HT1080 (cell line): ENCODE data around the gene RFC2. TPM values are rescaled to one million over a fixed set of nuclear protein-coding genes. Genes with fewer than 3 reads are reported as not detected.

Experiments used
- DNase-seq: peaks from one replicate; pipeline ENCODE4 v3.0.0-alpha.2; 2015; ENCODE audit warnings: low read depth
- polyA plus RNA-seq, 2 experiments: library from polyadenylated mRNA; depleted of rRNA; stranded (reverse); fragments of >200 nt; gene quantifications; 2 replicates each; pipeline ENCODE4 v1.2.3, GENCODE V29; 2015
- total RNA-seq: library from RNA; depleted of rRNA; stranded (reverse); fragments of >200 nt; shearing (Covaris generic); gene quantifications from 2 replicates; pipeline ENCODE4 v1.2.3, GENCODE V29; 2014; rRNA removed

Gene RFC2
- total RNA-seq: 103 and 114 TPM in 2 replicates
- polyA plus RNA-seq (2015; cell fraction: cytosol; rRNA removed): 55.0 and 72.2 TPM in 2 replicates
- 32.8 and 35.4 TPM in 2 replicates for polyA plus RNA-seq (2015; cell fraction: nucleus; rRNA removed)

GRCh38 chr7:74254129-74254857, at the start of gene RFC2:
Gene RFC2 (minus strand): TSS chr7:74254399. CDS start chr7:74254383, 16 bp downstream.
- peak; percentile 96 for DNase-seq

GRCh38 chr7:74302745-74303221, 48.6 kb upstream of the RFC2 start:
- DNase-seq: no peak

- no peak for DNase-seq
Observed at GRCh38 chr7:74300926-74301325, 46.7 kb upstream of the RFC2 start.

GRCh38 chr7:74299401-74299800, 45.2 kb upstream of the RFC2 start:
- no peak for DNase-seq

GRCh38 chr7:74297516-74298233, 43.5 kb upstream of the RFC2 start:
- no peak for DNase-seq

- no peak for DNase-seq
Observed at GRCh38 chr7:74294191-74294998, 40.2 kb upstream of the RFC2 start.

GRCh38 chr7:74293577-74293908, 39.3 kb upstream of the RFC2 start:
- DNase-seq: no peak

- no peak for DNase-seq
Observed at GRCh38 chr7:74292757-74293576, 38.8 kb upstream of the RFC2 start.

- DNase-seq: no peak
Observed at GRCh38 chr7:74291535-74291934, 37.3 kb upstream of the RFC2 start.

GRCh38 chr7:74290981-74291441, 36.8 kb upstream of the RFC2 start:
- no peak for DNase-seq

- no peak for DNase-seq
Observed at GRCh38 chr7:74290553-74290950, 36.4 kb upstream of the RFC2 start.

GRCh38 chr7:74289659-74290552, 35.7 kb upstream of the RFC2 start:
- DNase-seq: peak; percentile 52

- peak; percentile 71 for DNase-seq
Observed at GRCh38 chr7:74289018-74289658, 34.9 kb upstream of the RFC2 start, which contains the start of gene CLIP2. Gene CLIP2 (plus strand): TSS chr7:74289407. CDS start chr7:74317547, 28,140 bp downstream.

- no peak for DNase-seq
Observed at GRCh38 chr7:74288034-74288881, 34.1 kb upstream of the RFC2 start.

GRCh38 chr7:74287303-74288033, 33.3 kb upstream of the RFC2 start:
- DNase-seq: no peak

- DNase-seq: no peak
Observed at GRCh38 chr7:74286131-74286530, 31.9 kb upstream of the RFC2 start.

GRCh38 chr7:74284781-74285259, 30.6 kb upstream of the RFC2 start:
- DNase-seq: no peak
